OCI-M2 (cell line): Measurements from ENCODE around the gene PTPRM.
"Not testable (repeated sequence)": the region's sequence is repeated elsewhere in the genome, so short reads cannot be mapped to it uniquely, and the experiment has no call there.

Experiments
- DNase-seq: peaks from one replicate; lab custom pipeline; 2025; ENCODE audit not compliant: unreplicated experiment; lab: John Stamatoyannopoulos, UW

PTPRM gene

DNA sequence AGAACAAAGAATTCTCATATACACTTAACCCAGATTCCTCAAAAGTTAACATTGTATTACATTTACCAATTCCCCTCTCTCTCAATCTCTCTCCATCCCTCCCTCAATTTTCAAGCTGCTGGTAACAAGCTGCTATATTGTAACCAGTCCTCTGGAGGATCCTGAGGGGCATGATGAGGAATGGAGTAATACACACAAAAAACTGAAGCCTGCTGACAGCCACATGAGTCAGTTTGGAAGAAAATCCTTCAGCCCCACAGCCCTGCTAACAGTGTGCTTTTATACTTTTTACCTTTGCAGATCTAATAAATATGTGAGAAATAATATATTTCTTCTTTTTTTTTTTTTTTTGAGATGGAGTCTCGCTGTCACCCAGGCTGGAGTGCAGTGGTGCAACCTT, 876.4 kb downstream of the PTPRM start:
- DNase-seq: no peak

- not testable (repeated sequence) for DNase-seq
Measured at GRCh38 chr18:8446936-8447335, 879.8 kb downstream of the PTPRM start.

GRCh38 chr18:8448130-8448529, 881.0 kb downstream of the PTPRM start:
- DNase-seq: no peak

GRCh38 chr18:8450013-8450412, 882.9 kb downstream of the PTPRM start:
- DNase-seq: no peak

DNA sequence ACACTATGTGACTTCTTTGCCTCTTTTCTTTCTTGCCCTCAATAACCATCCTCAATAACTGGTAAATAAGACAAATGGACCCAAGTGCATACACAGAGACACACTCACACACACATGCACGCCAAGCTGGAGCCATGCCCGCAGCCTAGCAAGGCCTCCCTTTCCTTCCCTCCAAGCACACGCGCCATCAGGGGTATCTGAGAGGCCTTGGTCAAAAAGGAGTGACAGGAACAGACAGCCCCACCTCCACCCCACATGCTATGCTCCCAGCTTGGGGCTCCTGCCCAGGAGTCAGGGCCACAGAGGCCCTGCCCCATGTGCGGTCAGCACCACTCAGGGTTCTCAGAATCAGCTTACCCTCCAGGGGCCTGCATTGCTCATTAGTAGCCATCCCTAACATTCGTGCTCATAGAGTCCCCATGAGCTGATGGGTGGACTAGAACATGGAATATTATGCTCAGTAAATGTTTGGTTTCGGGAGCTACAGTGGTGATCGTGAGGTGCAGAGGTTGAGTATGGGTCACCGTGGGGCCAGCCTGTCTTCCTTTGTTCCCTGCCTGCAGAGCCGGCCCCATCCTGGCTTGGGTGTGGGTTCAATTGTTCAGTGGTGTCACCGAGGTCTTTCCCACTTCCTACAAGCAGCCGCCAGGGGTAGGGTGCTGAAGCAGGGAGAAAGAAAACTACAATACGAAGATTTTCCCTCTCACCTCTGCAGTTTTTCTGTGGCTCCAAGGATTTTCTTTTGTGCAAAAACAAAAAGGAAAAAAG, 884.0 kb downstream of the PTPRM start:
- no peak for DNase-seq

GRCh38 chr18:8453528-8453927, 886.4 kb downstream of the PTPRM start:
- no peak for DNase-seq

- no peak for DNase-seq
Measured at GRCh38 chr18:8454136-8454535, 887.0 kb downstream of the PTPRM start.

GRCh38 chr18:8455661-8456614, 888.8 kb downstream of the PTPRM start:
- no peak for DNase-seq
